ENCODE measurements around the gene ERN2.

The ERN2 gene

GRCh38 chr16:23689442-23690187, 23.4 kb downstream of the ERN2 start:
- DNase-seq (ENCODE audit: low read depth in 1 of 2, low spot score in 1 of 2), result no peak

- no peak for DNase-seq (ENCODE audit: low read depth in 1 of 2, low spot score in 1 of 2)
These were observed 25.8 kb downstream of the ERN2 start for GRCh38 chr16:23687034-23687808.

- DNase-seq (ENCODE audit: low read depth in 1 of 2, low spot score in 1 of 2), result no peak
These were observed 29.5 kb downstream of the ERN2 start for GRCh38 chr16:23683487-23683886.

- DNase-seq (ENCODE audit: low read depth in 1 of 2, low spot score in 1 of 2), result no peak
These were observed 30.8 kb downstream of the ERN2 start for GRCh38 chr16:23682181-23682580.

- no peak for DNase-seq (ENCODE audit: low read depth in 1 of 2, low spot score in 1 of 2)
These were observed 33.1 kb downstream of the ERN2 start for GRCh38 chr16:23679986-23680336.

GRCh38 chr16:23679274-23679985, 33.6 kb downstream of the ERN2 start:
- DNase-seq (ENCODE audit: low read depth in 1 of 2, low spot score in 1 of 2), result no peak

- peak; percentile 32 to 69 for DNase-seq (ENCODE audit: low read depth in 1 of 2, low spot score in 1 of 2)
These were observed 34.4 kb downstream of the ERN2 start, which contains the start of gene PLK1 for GRCh38 chr16:23678430-23679273. Gene PLK1 (plus strand): TSS chr16:23678889. CDS start chr16:23678933, 44 bp downstream.

- DNase-seq (ENCODE audit: low read depth in 1 of 2, low spot score in 1 of 2), result no peak
These were observed 36.0 kb downstream of the ERN2 start for GRCh38 chr16:23676924-23677480.

- no peak for DNase-seq (ENCODE audit: low read depth in 1 of 2, low spot score in 1 of 2)
These were observed 38.9 kb downstream of the ERN2 start for GRCh38 chr16:23673971-23674614.

GRCh38 chr16:23670137-23670776, 42.8 kb downstream of the ERN2 start:
- DNase-seq (ENCODE audit: low read depth in 1 of 2, low spot score in 1 of 2), result no peak

- DNase-seq (ENCODE audit: low read depth in 1 of 2, low spot score in 1 of 2), result no peak
These were observed 44.1 kb downstream of the ERN2 start for GRCh38 chr16:23668873-23669272.

GRCh38 chr16:23668225-23668624, 44.8 kb downstream of the ERN2 start:
- no peak for DNase-seq (ENCODE audit: low read depth in 1 of 2, low spot score in 1 of 2)

- DNase-seq (ENCODE audit: low read depth in 1 of 2, low spot score in 1 of 2), result no peak
These were observed 45.7 kb downstream of the ERN2 start for GRCh38 chr16:23667355-23667659.

GRCh38 chr16:23666571-23667354, 46.3 kb downstream of the ERN2 start:
- no peak for DNase-seq (ENCODE audit: low read depth in 1 of 2, low spot score in 1 of 2)

GRCh38 chr16:23663918-23664317, 49.1 kb downstream of the ERN2 start:
- DNase-seq (ENCODE audit: low read depth in 1 of 2, low spot score in 1 of 2), result no peak

GRCh38 chr16:23651943-23652468, 61.0 kb downstream of the ERN2 start:
- no peak for DNase-seq (ENCODE audit: low read depth in 1 of 2, low spot score in 1 of 2)

- DNase-seq (ENCODE audit: low read depth in 1 of 2, low spot score in 1 of 2), result no peak
These were observed 62.2 kb downstream of the ERN2 start for GRCh38 chr16:23650674-23651416.

- DNase-seq (ENCODE audit: low read depth in 1 of 2, low spot score in 1 of 2), result no peak
These were observed 70.7 kb downstream of the ERN2 start for GRCh38 chr16:23642246-23642774.
